H9 (cell line): ENCODE measurements around the gene CD46. TPM values are rescaled to one million over a fixed set of nuclear protein-coding genes. Genes with fewer than 3 reads are reported as not detected.

Source experiments
- DNase-seq: peaks from one replicate; pipeline ENCODE4 v3.0.0-alpha.2; 2017
- H2AFZ ChIP-seq: one replicate; pipeline ENCODE4 v1.6.1; 2013; ENCODE audit warnings: mild to moderate bottlenecking, low read length, control low read depth, moderate library complexity
- H2AK5ac ChIP-seq: 2 replicates; pipeline ENCODE4 v1.6.1; 2013; ENCODE audit warnings: low read length, control low read depth, mixed read lengths; ENCODE audit not compliant: insufficient read length
- H2BK120ac ChIP-seq: one replicate; pipeline ENCODE4 v1.6.1; 2013; ENCODE audit warnings: low read depth, mild to moderate bottlenecking, low read length, control low read depth, inconsistent platforms; ENCODE audit not compliant: poor library complexity, severe bottlenecking
- H2BK12ac ChIP-seq: 2 replicates; pipeline ENCODE4 v1.6.1; 2013; ENCODE audit warnings: low read length, control low read depth, mixed read lengths, low read depth; ENCODE audit not compliant: insufficient read length
- H2BK15ac ChIP-seq: 2 replicates; pipeline ENCODE4 v1.6.1; 2013; ENCODE audit warnings: low read depth, low read length, control low read depth
- H2BK20ac ChIP-seq: one replicate; pipeline ENCODE4 v1.6.1; 2013; ENCODE audit warnings: low read depth, mild to moderate bottlenecking, low read length, control low read depth, inconsistent platforms; ENCODE audit not compliant: poor library complexity, severe bottlenecking
- H2BK5ac ChIP-seq: 2 replicates; pipeline ENCODE4 v1.6.1; 2013; ENCODE audit warnings: low read length, control low read depth, mixed read lengths; ENCODE audit not compliant: insufficient read length
- H3K14ac ChIP-seq: 2 replicates; pipeline ENCODE4 v1.6.1; 2013; ENCODE audit warnings: low read length, control low read depth; ENCODE audit not compliant: insufficient read depth
- H3K18ac ChIP-seq: 2 replicates; pipeline ENCODE4 v1.6.1; 2013; ENCODE audit warnings: low read depth, mild to moderate bottlenecking, mixed read lengths, low read length, control low read depth; ENCODE audit not compliant: insufficient read length
- H3K23ac ChIP-seq: 2 replicates; pipeline ENCODE4 v1.6.1; 2013; ENCODE audit warnings: low read length, control low read depth, mixed read lengths, low read depth; ENCODE audit not compliant: insufficient read length
- H3K23me2 ChIP-seq: 2 replicates; pipeline ENCODE4 v1.6.1; 2013; ENCODE audit warnings: low read depth, mild to moderate bottlenecking, mixed read lengths, low read length, control low read depth; ENCODE audit not compliant: insufficient read length, poor library complexity, severe bottlenecking
- H3K27ac ChIP-seq: 2 replicates; pipeline ENCODE4 v1.5.1; 2013; ENCODE audit warnings: low read length, control low read depth, mixed read lengths, low read depth; ENCODE audit not compliant: insufficient read length
- H3K27me3 ChIP-seq: 2 replicates; pipeline ENCODE4 v1.6.1; 2013; ENCODE audit warnings: low read length, control low read depth, inconsistent platforms; ENCODE audit not compliant: insufficient read depth
- H3K4ac ChIP-seq: 2 replicates; pipeline ENCODE4 v1.6.1; 2013; ENCODE audit warnings: low read depth, mild to moderate bottlenecking, control low read depth, inconsistent platforms, low read length, moderate library complexity
- H3K4me1 ChIP-seq: 2 replicates; pipeline ENCODE4 v1.6.1; 2013; ENCODE audit warnings: low read length, control low read depth, inconsistent platforms; ENCODE audit not compliant: insufficient read depth
- H3K4me2 ChIP-seq: 2 replicates; pipeline ENCODE4 v1.6.1; 2013; ENCODE audit warnings: low read length, control low read depth, mixed read lengths; ENCODE audit not compliant: insufficient read length, insufficient read depth
- H3K56ac ChIP-seq: 2 replicates; pipeline ENCODE4 v1.6.1; 2013; ENCODE audit warnings: low read depth, mild to moderate bottlenecking, mixed read lengths, low read length, control low read depth; ENCODE audit not compliant: insufficient read length
- H3K79me1 ChIP-seq: 2 replicates; pipeline ENCODE4 v1.6.1; 2013; ENCODE audit warnings: low read depth, mild to moderate bottlenecking, moderate library complexity, low read length, control low read depth, inconsistent platforms; ENCODE audit not compliant: insufficient read depth, poor library complexity, severe bottlenecking
- H3K79me2 ChIP-seq: 2 replicates; pipeline ENCODE4 v1.6.1; 2013; ENCODE audit warnings: low read length, control low read depth, inconsistent platforms; ENCODE audit not compliant: insufficient read depth
- H3K9ac ChIP-seq: 2 replicates; pipeline ENCODE4 v1.6.1; 2013; ENCODE audit warnings: low read length, control low read depth, mixed read lengths; ENCODE audit not compliant: insufficient read length; ENCODE audit errors: extremely low read depth
- H3K9me3 ChIP-seq: one replicate; pipeline ENCODE4 v1.6.1; 2013; ENCODE audit warnings: low read depth, low read length, inconsistent platforms; ENCODE audit not compliant: control insufficient read depth
- H3T11ph ChIP-seq: one replicate; pipeline ENCODE4 v1.6.1; 2013; ENCODE audit warnings: mild to moderate bottlenecking, low read length, control low read depth, inconsistent platforms
- H4K20me1 ChIP-seq: one replicate; pipeline ENCODE4 v1.6.1; 2013; ENCODE audit not compliant: control insufficient read depth, insufficient read length, insufficient read depth
- H4K5ac ChIP-seq: 2 replicates; pipeline ENCODE4 v1.6.1; 2013; ENCODE audit warnings: low read depth, mild to moderate bottlenecking, mixed read lengths, low read length, control low read depth; ENCODE audit not compliant: insufficient read length
- H4K8ac ChIP-seq: replicated peaks from 2 replicates; pipeline ENCODE4 v1.6.1; 2013; ENCODE audit warnings: low read length, control low read depth, mixed read lengths, low read depth; ENCODE audit not compliant: insufficient read length
- H4K91ac ChIP-seq: 2 replicates; pipeline ENCODE4 v1.6.1; 2013; ENCODE audit warnings: low read depth, mild to moderate bottlenecking, moderate library complexity, mixed read lengths, low read length, control low read depth; ENCODE audit not compliant: insufficient read length
- H3K27ac Mint-ChIP-seq, 3 experiments: 2 replicates in 2 of 3; 3 replicates in 1 of 3; pipeline ENCODE4 v1.8.0; 2020 to 2021; ENCODE audit warnings: mixed read lengths in 3 of 3, mild to moderate bottlenecking in 1 of 3, moderate library complexity in 1 of 3
- H3K27me3 Mint-ChIP-seq: 2 replicates; pipeline ENCODE4 v1.8.0; 2021; ENCODE audit warnings: low read depth, mild to moderate bottlenecking, moderate library complexity, mixed read lengths
- H3K36me3 Mint-ChIP-seq, 3 experiments: 2 replicates in 2 of 3; 3 replicates in 1 of 3; pipeline ENCODE4 v1.8.0; 2020 to 2021; ENCODE audit warnings: low read depth in 3 of 3, mixed read lengths in 3 of 3; ENCODE audit not compliant: insufficient read depth in 1 of 3
- H3K4me1 Mint-ChIP-seq, 2 experiments: 2 replicates each; pipeline ENCODE4 v1.8.0; 2020; ENCODE audit warnings: mixed read lengths in 2 of 2
- H3K4me3 Mint-ChIP-seq, 2 experiments: 2 replicates in 1 of 2; 3 replicates in 1 of 2; pipeline ENCODE4 v1.8.0; 2020 to 2021; ENCODE audit warnings: mild to moderate bottlenecking in 2 of 2, mixed read lengths in 2 of 2, moderate library complexity in 1 of 2
- H3K9me3 Mint-ChIP-seq, 2 experiments: 2 replicates in 1 of 2; 3 replicates in 1 of 2; pipeline ENCODE4 v1.8.0; 2020; ENCODE audit warnings: mild to moderate bottlenecking in 2 of 2, mixed read lengths in 2 of 2, moderate library complexity in 1 of 2
- CTCF ChIP-seq: fragments of 200-600 bp; sonication (generic); conservative IDR thresholded peaks from 3 replicates; pipeline ENCODE4 v1.8.0; 2021; ENCODE audit warnings: antibody characterized with exemption, mild to moderate bottlenecking
- WGBS: extraction: QIAGEN DNeasy Blood & Tissue Kit; methylation state at CpG from one replicate; pipeline ENCODE4 v1.1.7; 2013; ENCODE audit warnings: missing lambda C conversion rate, low lambda C conversion rate, mixed read lengths; ENCODE audit not compliant: insufficient read length; ENCODE audit errors: extremely low coverage; 5-methylcytosine and 5-hydroxymethylcytosine counted together
- total RNA-seq: library from RNA; stranded (reverse); gene quantifications from 2 replicates; pipeline ENCODE4 v1.2.1, GENCODE V29; 2021

CD46 gene
- total RNA-seq, 1 experiment from 2014 or later = 89.2 TPM

DNA sequence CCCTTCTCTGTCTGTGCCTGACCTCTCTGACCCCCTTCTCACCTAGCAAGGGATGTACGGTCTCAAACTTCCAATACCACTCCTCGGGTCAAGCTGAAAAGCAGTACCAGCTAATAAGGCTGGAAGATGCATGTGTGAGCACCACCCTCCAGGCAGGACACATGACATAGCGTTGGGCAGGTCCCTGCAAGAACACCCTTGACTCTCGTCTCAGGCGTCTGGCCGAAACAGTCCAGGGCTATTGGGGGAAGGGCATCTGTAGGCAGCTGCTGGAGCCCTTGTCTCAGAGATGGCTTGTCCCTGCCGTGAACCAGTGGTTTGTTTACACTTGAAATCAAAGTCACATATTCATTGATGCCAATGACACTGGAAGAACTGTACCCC lies 56.5 kb downstream of the CD46 start:
- H3K23ac ChIP-seq = no peak overlapping the region
- no peak overlapping the region for H3K9ac ChIP-seq
- no peaks in the 10 kb centered on the region for H3K4me1 ChIP-seq
- H3K18ac ChIP-seq = no peak overlapping the region
- no peaks in the 10 kb centered on the region for H3K79me1 ChIP-seq
- H2AFZ ChIP-seq = no peak overlapping the region
- H3T11ph ChIP-seq = no peak overlapping the region
- Mint-ChIP-seq H3K9me3 (no peaks in the 10 kb centered on the region; a peak in 1 of 5 replicates), H3K27me3 (no peaks in the 10 kb centered on the region), H3K4me3 (no peak overlapping the region), H3K27ac (no peak overlapping the region), H3K4me1 (peaks cover 16 to 25% of the 10 kb centered on the region in 2 experiments), H3K36me3 (no peaks in the 10 kb centered on the region; a peak in 1 of 7 replicates)
- H3K23me2 ChIP-seq = no peaks in the 10 kb centered on the region
- H4K20me1 ChIP-seq = no peaks in the 10 kb centered on the region
- H3K14ac ChIP-seq = no peak overlapping the region; the same call in 1 of the 2 replicates
- no peaks in the 10 kb centered on the region for H3K27me3 ChIP-seq
- H3K4ac ChIP-seq = no peak overlapping the region
- H2AK5ac ChIP-seq = no peak overlapping the region
- H3K4me2 ChIP-seq = no peak overlapping the region
- no peak overlapping the region for H4K5ac ChIP-seq
- no peak overlapping the region for H2BK120ac ChIP-seq
- H3K56ac ChIP-seq = no peak overlapping the region
- H2BK12ac ChIP-seq = no peak overlapping the region
- H2BK15ac ChIP-seq = no peak overlapping the region
- no peak for TF ChIP-seq CTCF
- no CpG with 5 or more reads among the region's 7 CpGs for WGBS
- no peaks in the 10 kb centered on the region for H3K9me3 ChIP-seq
- no peak for DNase-seq
- H3K79me2 ChIP-seq = no peaks in the 10 kb centered on the region
- H2BK20ac ChIP-seq = no peak overlapping the region
- H2BK5ac ChIP-seq = no peak overlapping the region
- no peak overlapping the region for H3K27ac ChIP-seq
- H4K8ac ChIP-seq = no peak overlapping the region
- no peak overlapping the region for H4K91ac ChIP-seq
